HL-60 (cell line): Measurements from ENCODE around the gene CD34.
A peak's percentile ranks its signal among the peaks of the same experiment; 100 is the strongest.

Source experiments
- DNase-seq, 2 experiments: peaks; one replicate each; pipeline ENCODE4 v3.0.0-alpha.2; 2010 to 2020; ENCODE audit warnings: low read depth in 1 of 2, low spot score in 1 of 2
- H3K27ac ChIP-seq: fragments of 250-450 bp; sonication (Bioruptor Pico); replicated peaks from 2 replicates; pipeline ENCODE4 v1.5.1; 2020; ENCODE audit warnings: mild to moderate bottlenecking, moderate library complexity
- H3K27me3 ChIP-seq: fragments of 250-450 bp; sonication (Bioruptor Pico); 2 replicates; pipeline ENCODE4 v1.5.1; 2021; ENCODE audit warnings: mild to moderate bottlenecking, moderate library complexity; ENCODE audit not compliant: insufficient read depth, poor library complexity, severe bottlenecking
- H3K4me3 ChIP-seq: replicated peaks from 2 replicates; pipeline ENCODE4 v1.5.1; 2011; ENCODE audit warnings: mild to moderate bottlenecking, control low read depth, low read length; ENCODE audit not compliant: insufficient read depth
- CTCF ChIP-seq: IDR thresholded peaks from one replicate; pipeline ENCODE4 v1.5.1; 2011; ENCODE audit warnings: low read length, control low read depth, inconsistent platforms; ENCODE audit not compliant: insufficient read depth
- GABPA ChIP-seq: IDR thresholded peaks from 2 replicates; pipeline ENCODE4 v1.6.1; 2012; ENCODE audit warnings: low read depth
- POLR2AphosphoS5 ChIP-seq: IDR thresholded peaks from 2 replicates; pipeline ENCODE4 v1.6.1; 2012; ENCODE audit warnings: low read depth
- SPI1 ChIP-seq: IDR thresholded peaks from 2 replicates; pipeline ENCODE4 v1.6.1; 2012; ENCODE audit warnings: low read depth, mild to moderate bottlenecking, borderline replicate concordance
- TF ChIP-seq, protein P1 (sequence below): IDR thresholded peaks from 2 replicates; pipeline ENCODE4 v1.6.1; 2012; ENCODE audit warnings: low read depth; ENCODE audit not compliant: insufficient replicate concordance

The CD34 gene

GRCh38 chr1:207908107-207908734 is 2.7 kb downstream of the CD34 start:
- peak in 1 of 2 experiments; percentile 26 for DNase-seq
- Histone ChIP-seq H3K4me3 (no peak overlapping the region), H3K27ac (no peak overlapping the region), H3K27me3 (peaks cover 21% of the 10 kb centered on the region)
- TF ChIP-seq GABPA (no peak), CTCF (no peak)
- TF ChIP-seq, protein P1, sequence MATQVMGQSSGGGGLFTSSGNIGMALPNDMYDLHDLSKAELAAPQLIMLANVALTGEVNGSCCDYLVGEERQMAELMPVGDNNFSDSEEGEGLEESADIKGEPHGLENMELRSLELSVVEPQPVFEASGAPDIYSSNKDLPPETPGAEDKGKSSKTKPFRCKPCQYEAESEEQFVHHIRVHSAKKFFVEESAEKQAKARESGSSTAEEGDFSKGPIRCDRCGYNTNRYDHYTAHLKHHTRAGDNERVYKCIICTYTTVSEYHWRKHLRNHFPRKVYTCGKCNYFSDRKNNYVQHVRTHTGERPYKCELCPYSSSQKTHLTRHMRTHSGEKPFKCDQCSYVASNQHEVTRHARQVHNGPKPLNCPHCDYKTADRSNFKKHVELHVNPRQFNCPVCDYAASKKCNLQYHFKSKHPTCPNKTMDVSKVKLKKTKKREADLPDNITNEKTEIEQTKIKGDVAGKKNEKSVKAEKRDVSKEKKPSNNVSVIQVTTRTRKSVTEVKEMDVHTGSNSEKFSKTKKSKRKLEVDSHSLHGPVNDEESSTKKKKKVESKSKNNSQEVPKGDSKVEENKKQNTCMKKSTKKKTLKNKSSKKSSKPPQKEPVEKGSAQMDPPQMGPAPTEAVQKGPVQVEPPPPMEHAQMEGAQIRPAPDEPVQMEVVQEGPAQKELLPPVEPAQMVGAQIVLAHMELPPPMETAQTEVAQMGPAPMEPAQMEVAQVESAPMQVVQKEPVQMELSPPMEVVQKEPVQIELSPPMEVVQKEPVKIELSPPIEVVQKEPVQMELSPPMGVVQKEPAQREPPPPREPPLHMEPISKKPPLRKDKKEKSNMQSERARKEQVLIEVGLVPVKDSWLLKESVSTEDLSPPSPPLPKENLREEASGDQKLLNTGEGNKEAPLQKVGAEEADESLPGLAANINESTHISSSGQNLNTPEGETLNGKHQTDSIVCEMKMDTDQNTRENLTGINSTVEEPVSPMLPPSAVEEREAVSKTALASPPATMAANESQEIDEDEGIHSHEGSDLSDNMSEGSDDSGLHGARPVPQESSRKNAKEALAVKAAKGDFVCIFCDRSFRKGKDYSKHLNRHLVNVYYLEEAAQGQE: no peak

DNA sequence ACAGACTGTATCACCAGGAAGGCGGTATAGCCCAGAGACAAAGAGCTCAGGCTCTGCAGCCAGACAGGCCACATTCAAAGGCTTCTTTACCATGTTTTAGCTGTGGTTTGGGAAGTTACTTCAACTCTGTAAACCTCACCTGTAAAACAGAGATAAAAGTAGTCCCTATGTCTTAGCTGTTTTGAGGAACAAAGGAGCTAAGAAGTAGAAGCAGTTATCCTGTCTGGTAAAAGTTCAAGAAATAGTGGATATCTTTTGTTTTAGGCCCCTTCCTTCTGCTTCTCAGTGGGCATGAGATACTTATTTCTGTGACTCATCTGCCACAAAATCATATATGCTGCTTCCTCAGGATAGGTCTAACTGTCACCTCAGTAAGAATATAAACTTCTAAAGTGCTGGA is 6.5 kb downstream of the CD34 start:
- TF ChIP-seq POLR2AphosphoS5 (no peak), SPI1 (no peak), GABPA (no peak), CTCF (no peak)
- TF ChIP-seq, protein P1: no peak
- Histone ChIP-seq H3K4me3 (no peak overlapping the region), H3K27me3 (no peaks in the 10 kb centered on the region), H3K27ac (no peak overlapping the region)
- DNase-seq: no peak

DNA sequence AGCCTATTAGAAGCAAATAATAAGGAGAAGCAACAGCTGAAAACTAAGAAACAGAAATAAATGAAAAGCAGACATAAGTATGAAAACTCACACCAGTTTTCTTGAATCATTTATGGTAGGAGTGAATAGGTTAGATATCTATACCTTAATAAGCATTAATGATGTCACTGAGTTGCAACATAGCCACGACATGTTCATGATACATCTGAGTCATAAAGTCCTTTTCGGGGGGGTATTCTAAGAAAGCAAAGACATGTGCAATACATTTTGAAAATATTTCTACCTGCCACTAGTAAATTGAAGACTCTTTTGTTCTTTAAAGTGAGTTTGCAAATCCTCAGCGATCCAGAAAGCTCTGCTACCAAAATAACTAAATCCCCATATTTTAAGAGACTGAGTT is 7.2 kb downstream of the CD34 start:
- DNase-seq: no peak
- Histone ChIP-seq H3K27ac (no peak overlapping the region), H3K27me3 (no peaks in the 10 kb centered on the region), H3K4me3 (no peak overlapping the region)
- no peak for TF ChIP-seq POLR2AphosphoS5
- no peak for TF ChIP-seq GABPA
- TF ChIP-seq, protein P1: no peak
- no peak for TF ChIP-seq SPI1
- TF ChIP-seq CTCF: no peak
